ENCODE measurements around the gene RAPGEF1. TPM values are rescaled to one million over a fixed set of nuclear protein-coding genes. Genes with fewer than 3 reads are reported as not detected.

RAPGEF1 gene
- total RNA-seq, 2 experiments from 2014 or later: 149 to 158 TPM

- ChIA-PET CTCF (no interaction called here), POLR2A (no interaction called here)
- Mint-ChIP-seq H3K4me3 (no peak overlapping the region), H3K36me3 (ENCODE audit: low read depth) (peaks cover 65% of the 10 kb centered on the region), H3K9me3 (no peaks in the 10 kb centered on the region), H3K4me1 (peaks cover 27% of the 10 kb centered on the region), H3K27ac (no peak overlapping the region), H3K27me3 (no peaks in the 10 kb centered on the region)
- no peak for DNase-seq
These were observed 163.7 kb downstream of the RAPGEF1 start for GRCh38 chr9:131575946-131576853.

GRCh38 chr9:131574730-131575640 is 164.9 kb downstream of the RAPGEF1 start:
- Mint-ChIP-seq H3K4me1 (peaks cover 25% of the 10 kb centered on the region), H3K27me3 (no peaks in the 10 kb centered on the region), H3K27ac (no peak overlapping the region), H3K4me3 (no peak overlapping the region), H3K36me3 (ENCODE audit: low read depth) (peaks cover 59% of the 10 kb centered on the region), H3K9me3 (no peaks in the 10 kb centered on the region)
- ChIA-PET CTCF (interaction anchor here (0.7 kb wide), 2 partner anchors 24 to 514 kb away, joined by 3 read pairs; no protein-coding TSS in a partner anchor), POLR2A (no interaction called here)
- no peak for DNase-seq

- POLR2A ChIA-PET: no interaction called here
These were observed 172.0 kb downstream of the RAPGEF1 start for GRCh38 chr9:131567910-131568309.

GRCh38 chr9:131566158-131566557 is 173.7 kb downstream of the RAPGEF1 start:
- POLR2A ChIA-PET: interaction anchor here (1.1 to 1.2 kb wide), 2 partner anchors 12 to 19 kb away, joined by 3 to 4 read pairs; no protein-coding TSS in a partner anchor
- peaks cover 40% of the 10 kb centered on the region for H3K36me3 Mint-ChIP-seq (ENCODE audit: low read depth)
- H3K4me1 Mint-ChIP-seq: peaks cover 8% of the 10 kb centered on the region
- no peak overlapping the region for H3K4me3 Mint-ChIP-seq
- H3K27ac Mint-ChIP-seq: no peak overlapping the region
- H3K27me3 Mint-ChIP-seq: no peaks in the 10 kb centered on the region
- no peaks in the 10 kb centered on the region for H3K9me3 Mint-ChIP-seq
- DNase-seq: no peak
- CTCF ChIA-PET: interaction anchor here (0.7 kb wide), 1 partner anchor 698 kb away, joined by 5 read pairs; no protein-coding TSS in a partner anchor

More at GRCh38 chr9:131567910-131568309, 172.0 kb downstream of the RAPGEF1 start:
- no peak for DNase-seq
- Mint-ChIP-seq H3K9me3 (no peaks in the 10 kb centered on the region), H3K4me3 (no peak overlapping the region), H3K27me3 (no peaks in the 10 kb centered on the region), H3K36me3 (ENCODE audit: low read depth) (peaks cover 43% of the 10 kb centered on the region), H3K27ac (no peak overlapping the region), H3K4me1 (peaks cover 8% of the 10 kb centered on the region)
- CTCF ChIA-PET: no interaction called here

DNA sequence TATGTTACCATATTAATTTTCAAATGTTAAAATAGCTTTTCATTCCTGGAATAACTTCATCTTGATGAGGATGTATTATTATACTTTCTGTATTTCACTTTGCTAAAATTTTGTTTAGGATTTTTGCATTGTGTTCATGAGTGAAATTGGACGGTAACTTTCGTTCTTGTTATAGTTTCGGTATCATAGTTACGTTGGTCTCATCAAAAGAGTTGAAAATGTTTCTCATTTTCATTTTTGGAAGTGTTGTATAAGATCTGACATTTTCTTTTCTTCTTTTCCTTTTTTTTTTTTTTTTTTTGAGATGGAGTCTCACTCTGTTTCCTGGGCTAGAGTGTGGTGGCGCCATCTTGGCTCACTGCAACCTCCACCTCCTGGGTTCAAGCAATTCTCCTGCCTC is 174.5 kb downstream of the RAPGEF1 start:
- DNase-seq: no peak
- no peaks in the 10 kb centered on the region for H3K9me3 Mint-ChIP-seq
- no peaks in the 10 kb centered on the region for H3K27me3 Mint-ChIP-seq
- ChIA-PET CTCF (interaction anchor here (0.7 kb wide), 1 partner anchor 698 kb away, joined by 5 read pairs; no protein-coding TSS in a partner anchor), POLR2A (interaction anchor here (1.1 to 1.2 kb wide), 2 partner anchors 11 to 20 kb away, joined by 3 to 4 read pairs; no protein-coding TSS in a partner anchor)
- no peak overlapping the region for H3K27ac Mint-ChIP-seq
- H3K4me3 Mint-ChIP-seq: no peak overlapping the region
- peaks cover 37% of the 10 kb centered on the region for H3K36me3 Mint-ChIP-seq (ENCODE audit: low read depth)
- peaks cover 8% of the 10 kb centered on the region for H3K4me1 Mint-ChIP-seq

DNA sequence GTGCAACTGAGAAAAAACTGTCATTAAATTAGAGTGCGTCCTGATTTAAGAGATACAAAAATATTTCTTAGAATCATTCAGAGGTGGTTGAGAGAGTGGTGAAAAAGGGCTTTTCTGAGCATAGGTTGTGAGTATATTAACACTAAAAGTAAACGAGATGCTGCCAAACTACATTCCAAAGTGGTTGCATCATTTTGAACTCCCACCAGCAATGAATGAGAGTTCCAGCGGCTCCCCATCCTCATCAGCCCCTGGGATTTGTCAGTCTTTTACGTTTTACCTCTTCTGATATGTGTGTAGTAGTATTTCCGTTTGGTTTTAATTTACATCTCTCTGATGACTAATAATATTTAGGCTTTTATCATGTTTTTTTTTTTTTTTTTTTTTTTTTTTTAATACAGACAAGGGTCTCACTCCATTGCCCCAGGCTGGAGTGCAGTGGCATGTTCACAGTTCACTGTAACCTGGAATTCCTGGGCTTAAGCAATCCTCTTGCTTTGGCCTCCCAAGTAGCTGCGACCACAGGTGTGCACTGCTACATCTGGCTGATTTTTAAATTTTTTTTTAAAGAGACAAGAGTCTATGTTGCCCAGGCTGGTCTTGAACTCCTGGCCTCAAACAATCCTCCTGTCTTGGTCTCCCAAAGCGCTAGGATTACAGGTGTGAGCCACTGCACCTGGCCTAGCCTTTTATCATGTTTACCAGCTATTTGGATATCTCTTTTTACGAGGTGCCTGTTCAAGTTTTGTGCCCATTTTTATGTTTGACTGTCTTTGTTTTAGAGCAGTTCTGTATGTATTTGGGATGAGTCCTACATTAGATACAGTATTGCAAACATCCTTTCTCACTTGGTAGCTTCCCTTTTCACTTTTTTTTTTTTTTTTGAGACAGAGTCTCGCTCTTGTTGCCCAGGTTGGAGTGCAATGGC is 177.6 kb downstream of the RAPGEF1 start:
- H3K36me3 Mint-ChIP-seq (ENCODE audit: low read depth): peaks cover 16% of the 10 kb centered on the region
- no peak overlapping the region for H3K27ac Mint-ChIP-seq
- no peak for DNase-seq
- H3K4me1 Mint-ChIP-seq: peaks cover 8% of the 10 kb centered on the region
- H3K9me3 Mint-ChIP-seq: no peaks in the 10 kb centered on the region
- no peak overlapping the region for H3K4me3 Mint-ChIP-seq
- no peaks in the 10 kb centered on the region for H3K27me3 Mint-ChIP-seq
- ChIA-PET POLR2A (interaction anchor here (0.6 to 0.9 kb wide), 2 partner anchors 17 to 468 kb away, joined by 3 read pairs; no protein-coding TSS in a partner anchor), CTCF (no interaction called here)

DNA sequence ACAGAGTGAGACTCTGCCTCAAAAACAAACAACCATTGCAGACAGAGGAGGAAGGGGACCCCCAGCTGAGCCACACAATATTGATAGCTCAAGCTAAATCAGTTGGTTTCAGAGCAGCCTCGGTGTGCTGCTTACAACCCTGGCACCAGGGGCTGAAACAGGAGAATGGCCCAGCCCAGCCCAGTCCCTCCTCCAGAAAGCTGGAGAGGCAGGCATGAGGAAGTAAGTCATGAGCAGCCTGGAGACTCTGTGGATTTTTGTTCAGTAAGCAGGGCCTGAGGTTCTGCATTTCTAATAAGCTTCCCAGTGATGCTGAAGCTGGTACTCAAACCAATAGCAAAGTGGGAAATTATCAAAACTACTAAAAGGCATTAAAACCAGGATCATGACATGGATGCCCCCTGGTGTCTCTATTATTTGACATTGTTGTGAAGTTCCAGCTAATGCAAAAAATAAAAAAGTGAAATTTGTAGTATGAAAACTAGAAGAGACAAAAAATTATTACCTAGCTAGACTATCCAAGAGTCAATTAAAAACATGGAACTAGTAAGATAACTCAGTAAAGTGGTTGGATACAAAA is 180.4 kb downstream of the RAPGEF1 start:
- no peak for DNase-seq
- ChIA-PET POLR2A (interaction anchor here (1.0 kb wide), 1 partner anchor 56 kb away, joined by 3 read pairs; the partner anchor contains the start of gene POMT1), CTCF (interaction anchor here (0.9 to 2.4 kb wide), 2 partner anchors 59 to 210 kb away, joined by 3 to 11 read pairs; no protein-coding TSS in a partner anchor)
- peaks cover 8% of the 10 kb centered on the region for H3K36me3 Mint-ChIP-seq (ENCODE audit: low read depth)
- H3K27ac Mint-ChIP-seq: no peak overlapping the region
- H3K4me3 Mint-ChIP-seq: no peak overlapping the region
- H3K27me3 Mint-ChIP-seq: peaks cover 18% of the 10 kb centered on the region
- no peaks in the 10 kb centered on the region for H3K9me3 Mint-ChIP-seq
- H3K4me1 Mint-ChIP-seq: peaks cover 4% of the 10 kb centered on the region

DNA sequence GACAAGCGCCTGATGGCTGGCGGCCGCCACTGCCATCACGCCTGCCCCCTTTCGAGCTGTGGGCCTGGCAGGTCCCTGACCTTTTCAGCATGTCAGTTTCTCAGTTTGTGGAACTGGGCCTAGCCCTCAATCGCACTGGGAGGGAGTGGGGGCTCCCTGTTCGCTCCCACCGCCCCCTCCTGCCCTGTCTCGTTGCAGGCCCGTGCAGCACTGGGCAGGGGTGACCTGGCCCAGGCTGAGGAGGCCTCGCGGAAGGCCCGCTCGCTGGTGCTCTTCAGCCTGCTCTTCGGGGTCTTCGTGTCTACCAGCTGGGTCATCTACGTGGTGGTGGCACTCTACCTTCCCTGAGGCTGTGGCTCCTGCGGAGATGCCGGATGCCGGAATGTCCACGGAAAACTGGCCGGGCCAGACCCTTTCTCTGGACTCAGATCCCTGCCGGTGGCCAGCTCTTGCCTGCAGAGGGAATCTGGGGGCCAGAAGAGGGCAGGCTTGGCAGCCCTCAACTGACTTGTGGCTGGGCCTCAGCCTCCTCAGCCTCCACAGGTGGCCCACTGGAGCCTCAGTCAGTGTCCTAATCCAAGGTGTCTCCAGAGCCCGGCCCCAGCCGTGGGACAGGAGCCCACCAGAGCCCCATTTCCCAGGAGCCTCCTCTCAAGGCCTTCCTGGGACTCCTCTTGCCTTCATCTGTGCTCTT is 181.9 kb downstream of the RAPGEF1 start:
- Mint-ChIP-seq H3K27ac (no peak overlapping the region), H3K4me3 (no peak overlapping the region), H3K9me3 (no peaks in the 10 kb centered on the region), H3K36me3 (ENCODE audit: low read depth) (peaks cover 8% of the 10 kb centered on the region), H3K27me3 (peaks cover 26% of the 10 kb centered on the region), H3K4me1 (peaks cover 4% of the 10 kb centered on the region)
- ChIA-PET POLR2A (no interaction called here), CTCF (no interaction called here)
- no peak for DNase-seq

- H3K4me3 Mint-ChIP-seq: no peak overlapping the region
- POLR2A ChIA-PET: no interaction called here
- H3K36me3 Mint-ChIP-seq (ENCODE audit: low read depth): no peaks in the 10 kb centered on the region
- peaks cover 4% of the 10 kb centered on the region for H3K4me1 Mint-ChIP-seq
- H3K9me3 Mint-ChIP-seq: no peaks in the 10 kb centered on the region
- DNase-seq: no peak
- H3K27me3 Mint-ChIP-seq: peaks cover 33% of the 10 kb centered on the region
- CTCF ChIA-PET: no interaction called here
- no peak overlapping the region for H3K27ac Mint-ChIP-seq
These were observed 183.8 kb downstream of the RAPGEF1 start for GRCh38 chr9:131555841-131556673.

DNA sequence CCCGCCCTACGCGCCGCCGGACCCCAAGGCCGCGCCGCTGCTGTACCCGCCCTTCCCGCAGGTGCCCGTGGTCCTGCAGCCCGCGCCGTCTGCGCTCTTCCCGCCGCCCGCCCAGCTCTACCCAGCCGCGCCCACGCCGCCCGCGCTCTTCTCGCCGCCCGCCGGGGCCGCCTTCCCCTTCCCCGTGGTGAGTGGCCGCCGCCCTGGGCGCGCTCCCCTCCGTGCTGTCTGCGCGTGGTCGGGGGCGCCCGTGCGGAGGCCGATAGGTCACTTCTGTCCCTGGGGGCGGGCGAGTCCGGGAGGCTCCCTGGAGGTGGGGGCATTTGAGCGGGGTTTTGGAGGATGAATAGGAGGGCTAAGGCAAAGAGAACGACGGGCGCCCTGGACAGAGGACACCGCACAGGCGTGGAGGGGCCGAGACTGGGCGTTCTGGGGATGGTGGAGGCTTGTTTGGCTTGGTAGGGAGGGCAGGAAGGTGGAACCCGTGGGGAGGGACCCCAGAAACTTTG is 185.0 kb downstream of the RAPGEF1 start:
- DNase-seq: no peak
- Mint-ChIP-seq H3K27ac (no peak overlapping the region), H3K27me3 (peaks cover 41% of the 10 kb centered on the region), H3K4me1 (peaks cover 4% of the 10 kb centered on the region), H3K9me3 (no peaks in the 10 kb centered on the region), H3K4me3 (no peak overlapping the region), H3K36me3 (ENCODE audit: low read depth) (no peaks in the 10 kb centered on the region)
- CTCF ChIA-PET: no interaction called here
- POLR2A ChIA-PET: interaction anchor here (1.3 to 2.1 kb wide), 2 partner anchors 11 to 14 kb away, joined by 3 to 7 read pairs; no protein-coding TSS in a partner anchor
